GM21447 (cell line): ENCODE results near the gene CD1C.
"Not testable (repeated sequence)": the region's sequence is repeated elsewhere in the genome, so short reads cannot be mapped to it uniquely, and the experiment has no call there.

Experiments
- ATAC-seq: cut with Tn5 transposase; IDR thresholded peaks from one replicate; pipeline ENCODE4 v1.9.1; 2021; ENCODE audit not compliant: unreplicated experiment

CD1C gene

GRCh38 chr1:158289811-158290210 lies at the start of gene CD1C:
Gene CD1C (plus strand): TSS chr1:158289923. CDS start chr1:158290065, 142 bp downstream.
- no peak for ATAC-seq

GRCh38 chr1:158246650-158247049 lies 43.1 kb upstream of the CD1C start:
- ATAC-seq: no peak

DNA sequence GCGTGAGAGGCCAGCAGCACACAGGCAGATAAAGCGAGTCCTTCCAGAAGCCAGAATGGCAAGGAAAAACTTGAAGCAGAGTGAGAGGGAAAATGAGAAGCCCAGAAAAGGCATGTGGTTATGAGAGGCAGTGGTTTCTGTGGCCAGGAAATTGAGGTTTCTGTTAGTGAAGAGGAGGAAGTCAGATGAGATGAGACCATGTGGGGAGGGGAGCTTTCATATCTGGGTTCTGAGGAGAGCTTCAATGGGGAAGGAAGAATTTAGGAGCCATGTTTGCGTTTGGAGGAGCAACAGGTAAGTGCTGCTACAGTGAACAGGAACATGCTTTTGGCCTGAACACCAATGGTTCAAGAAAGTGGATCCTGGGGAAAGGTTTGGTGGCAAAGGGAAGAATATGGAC lies 41.6 kb upstream of the CD1C start:
- peak; percentile 72 for ATAC-seq

DNA sequence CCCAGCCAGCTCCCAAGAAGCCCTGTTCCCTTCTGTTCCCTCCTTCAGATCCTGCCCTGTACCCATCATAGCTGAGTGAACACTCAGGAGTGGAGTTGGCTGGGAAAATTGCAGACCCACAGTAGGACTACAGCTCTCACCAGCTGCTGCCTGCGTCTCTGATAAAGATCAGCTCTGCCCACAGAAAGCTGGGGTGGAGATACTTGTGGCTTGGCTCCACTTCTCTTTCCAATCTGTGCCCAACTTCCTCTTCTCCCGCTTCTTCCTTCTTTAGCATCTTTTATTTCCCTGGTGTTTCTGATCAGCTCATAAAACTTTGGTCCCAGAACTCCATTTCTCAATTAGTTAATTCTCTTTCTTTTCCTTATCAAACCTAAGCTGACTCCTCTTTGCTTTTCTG lies 41.0 kb upstream of the CD1C start:
- no peak for ATAC-seq

DNA sequence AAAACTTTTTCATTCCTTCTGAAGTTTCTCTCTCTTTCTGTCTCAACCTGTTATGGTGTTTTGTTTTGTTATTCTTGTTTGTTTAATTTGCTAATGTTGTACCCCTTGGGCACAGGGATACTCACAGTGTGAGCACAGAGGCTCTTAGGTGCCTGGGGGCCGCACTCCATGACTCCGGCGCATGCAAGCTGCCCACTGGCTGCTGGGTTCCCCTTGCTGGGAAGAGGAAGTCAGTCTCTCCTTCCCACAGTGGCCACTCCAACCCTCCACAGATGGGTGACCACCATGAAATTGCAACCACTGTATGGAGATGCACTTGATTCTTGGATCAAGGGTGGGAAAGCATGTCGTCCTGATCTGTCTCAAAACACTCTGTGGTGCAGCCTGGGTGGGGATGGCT lies 40.1 kb upstream of the CD1C start:
- no peak for ATAC-seq

DNA sequence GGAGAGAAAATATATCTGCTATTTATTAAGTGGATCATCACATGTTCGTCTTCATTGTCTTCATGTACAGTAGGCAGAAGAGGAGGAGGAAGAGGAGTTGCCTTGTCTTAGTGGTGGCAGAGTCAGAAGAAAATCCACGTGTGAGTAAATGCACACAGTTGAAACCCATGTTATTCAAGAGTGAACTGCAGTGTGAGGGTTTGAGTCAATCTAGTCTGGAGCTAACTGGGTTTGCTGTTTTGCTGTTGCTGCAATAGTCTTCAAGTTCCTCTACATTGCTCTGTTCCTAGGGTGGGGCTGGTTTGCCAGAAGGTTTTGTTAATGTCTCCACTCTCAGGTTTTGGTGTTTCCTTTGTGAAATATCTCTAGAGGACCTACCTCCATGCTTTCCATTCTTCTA lies 38.6 kb upstream of the CD1C start:
- ATAC-seq: no peak

DNA sequence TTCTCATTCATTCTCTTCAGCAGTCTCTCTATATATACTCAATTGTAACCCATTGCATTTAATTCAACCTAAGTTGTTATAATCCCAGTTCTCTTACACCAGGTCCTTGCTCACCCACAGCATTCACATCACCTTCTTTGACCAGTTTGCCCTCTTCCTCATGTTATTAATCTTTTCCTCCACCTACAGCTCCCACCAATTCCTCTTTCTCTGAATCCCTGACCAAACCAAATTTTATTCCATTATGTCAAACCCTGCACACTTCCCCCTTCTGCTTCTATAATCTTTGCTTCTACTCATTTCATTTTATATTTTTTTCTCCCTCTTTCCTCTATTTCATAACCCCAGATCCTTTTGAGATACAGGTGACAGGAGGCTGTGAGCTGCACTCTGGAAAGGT lies 34.1 kb upstream of the CD1C start:
- ATAC-seq: no peak

- not testable (repeated sequence) for ATAC-seq
Measured at GRCh38 chr1:158256747-158257146, 33.0 kb upstream of the CD1C start.

DNA sequence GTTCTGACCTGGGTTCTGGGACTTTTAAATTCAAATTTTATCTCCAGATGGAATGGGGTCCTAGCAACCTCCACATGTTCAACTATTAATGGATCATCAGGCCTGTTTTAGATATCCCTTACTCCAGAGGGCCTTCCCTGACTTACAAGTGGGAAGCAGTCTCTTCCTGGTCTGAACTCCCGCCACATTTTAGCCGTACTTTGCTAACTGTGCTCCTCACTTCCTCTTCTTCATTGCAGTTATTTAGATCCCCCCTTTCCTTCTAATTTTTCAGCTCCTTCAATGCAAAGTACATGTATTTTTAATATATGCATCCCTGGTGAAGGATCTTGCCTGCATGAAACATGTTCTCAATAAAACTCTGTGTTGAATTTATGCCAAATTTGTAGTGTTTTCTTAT lies 31.8 kb upstream of the CD1C start:
- no peak for ATAC-seq

- no peak for ATAC-seq
Measured at GRCh38 chr1:158259117-158259516, 30.6 kb upstream of the CD1C start.

- ATAC-seq: no peak
Measured at GRCh38 chr1:158272681-158273080, 17.0 kb upstream of the CD1C start.

- ATAC-seq: no peak
Measured at GRCh38 chr1:158274797-158275196, 14.9 kb upstream of the CD1C start.

GRCh38 chr1:158282421-158282820 lies 7.3 kb upstream of the CD1C start:
- not testable (repeated sequence) for ATAC-seq

GRCh38 chr1:158283965-158284364 lies 5.8 kb upstream of the CD1C start:
- peak; percentile 34 for ATAC-seq

- ATAC-seq: peak; percentile 71
Measured at GRCh38 chr1:158285756-158286241, 3.9 kb upstream of the CD1C start.

DNA sequence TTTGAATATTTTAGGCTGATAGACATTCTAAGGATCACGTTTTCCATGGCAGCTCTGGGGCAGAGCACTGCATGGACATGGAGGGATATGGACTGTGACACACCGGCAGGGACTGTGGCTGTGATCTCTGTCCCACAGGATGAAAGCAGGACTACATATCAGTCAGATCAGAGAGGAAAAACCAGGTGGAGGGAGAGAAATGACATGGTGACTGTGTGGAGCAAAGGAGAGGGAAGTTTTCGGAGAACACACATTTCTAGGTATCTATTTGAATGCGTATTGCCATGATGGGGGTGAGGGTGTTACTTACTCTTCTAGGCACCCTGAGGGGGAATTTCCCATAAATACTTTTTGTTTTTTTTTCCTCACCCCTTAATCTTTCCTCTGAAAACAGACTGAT lies 3.2 kb upstream of the CD1C start:
- ATAC-seq: no peak

DNA sequence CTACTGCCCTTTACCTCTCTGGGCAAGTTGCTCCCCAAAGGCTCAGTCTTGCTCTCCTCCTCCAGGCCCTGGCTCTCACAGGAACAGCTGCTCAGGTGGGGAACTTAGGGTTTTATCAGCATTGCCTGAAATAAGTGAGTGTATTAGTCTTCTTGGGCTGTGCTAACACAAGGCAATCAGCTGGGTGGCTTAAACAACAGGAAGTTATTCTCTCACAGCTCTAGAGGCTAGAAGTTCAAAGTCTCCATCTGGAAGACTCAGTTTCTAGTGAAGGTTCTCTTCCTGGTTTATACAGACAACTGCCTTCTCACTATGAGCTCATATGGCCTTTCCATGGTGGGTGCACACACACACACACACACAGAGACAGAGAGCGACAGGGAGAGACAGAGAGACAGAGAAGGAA lies 2.8 kb upstream of the CD1C start:
- no peak for ATAC-seq

DNA sequence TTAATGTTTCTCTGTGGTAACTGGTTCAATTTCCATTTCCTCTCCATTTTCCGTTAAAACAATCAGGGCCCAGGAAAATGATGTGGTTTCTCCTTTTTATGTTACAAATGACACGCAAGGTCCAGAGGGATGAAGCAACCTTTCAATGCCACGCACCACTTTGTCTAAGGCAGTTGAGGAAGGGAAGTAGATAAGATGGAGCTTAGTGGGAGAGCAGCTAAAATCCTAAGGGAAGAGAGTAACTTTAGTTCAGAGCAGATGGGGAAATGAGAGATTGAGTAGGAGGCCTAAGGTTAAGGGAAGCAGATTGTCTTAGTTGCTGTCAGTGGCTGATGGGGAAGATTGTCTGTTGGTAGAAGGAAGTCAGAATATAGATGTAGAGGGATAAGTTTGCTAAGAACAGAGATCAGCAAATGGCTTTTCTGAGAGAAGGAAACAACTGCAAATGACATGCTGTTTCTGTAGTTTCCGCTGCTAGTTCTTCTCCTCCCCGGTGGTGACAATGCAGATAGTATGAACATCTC lies 660 bp downstream of the CD1C start:
- ATAC-seq: no peak

DNA sequence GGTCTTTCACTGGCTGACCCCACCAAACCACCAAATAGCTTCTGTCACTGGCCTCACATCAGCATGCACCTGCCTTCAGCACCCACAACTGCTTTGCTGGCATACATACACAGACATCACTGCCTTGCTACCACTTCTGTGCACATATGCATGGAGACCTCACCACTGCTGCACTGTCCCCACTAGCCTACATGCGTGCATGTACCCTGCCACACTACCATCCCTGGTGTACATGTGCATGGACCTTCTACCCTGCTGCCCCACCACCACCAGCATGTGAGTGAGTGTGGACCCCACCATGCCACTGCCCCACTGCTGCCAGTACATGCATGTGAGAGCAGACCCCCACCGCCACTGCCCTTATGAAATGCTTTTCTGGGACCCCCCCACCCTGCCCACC lies 6.1 kb downstream of the CD1C start:
- no peak for ATAC-seq

GRCh38 chr1:158310623-158311022 lies 20.9 kb downstream of the CD1C start:
- ATAC-seq: peak; percentile 43

DNA sequence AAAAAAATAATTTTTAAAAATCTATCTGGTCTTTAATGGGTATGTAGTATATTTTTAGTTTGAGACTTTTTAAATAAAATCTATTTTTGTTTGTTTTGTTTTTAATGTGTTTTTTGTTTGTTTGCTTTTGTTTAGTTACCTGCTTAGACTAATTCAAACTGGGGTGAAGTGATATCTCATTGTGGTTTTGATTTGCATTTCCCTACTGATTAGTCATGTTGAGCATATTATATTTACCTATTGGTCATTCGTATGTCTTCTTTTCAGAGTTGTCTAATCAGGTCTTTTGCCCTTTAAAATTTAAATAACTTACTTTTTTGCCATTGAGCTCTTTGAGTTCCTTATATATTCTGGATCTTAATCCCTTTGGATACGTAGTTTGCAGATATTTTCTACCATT lies 21.3 kb downstream of the CD1C start:
- ATAC-seq: no peak

- ATAC-seq: no peak
Measured at GRCh38 chr1:158323866-158324265, 34.1 kb downstream of the CD1C start.

- ATAC-seq: no peak
Measured at GRCh38 chr1:158324395-158324794, 34.7 kb downstream of the CD1C start.

- no peak for ATAC-seq
Measured at GRCh38 chr1:158327481-158327880, 37.8 kb downstream of the CD1C start.
